HG03060 (cell line): ENCODE measurements around the gene FBXO48.

Source experiments
- ATAC-seq: cut with Tn5 transposase; IDR thresholded peaks from one replicate; pipeline ENCODE4 v1.9.1; 2021; ENCODE audit warnings: low read depth, moderate number of reproducible peaks; ENCODE audit not compliant: unreplicated experiment

Gene FBXO48

DNA sequence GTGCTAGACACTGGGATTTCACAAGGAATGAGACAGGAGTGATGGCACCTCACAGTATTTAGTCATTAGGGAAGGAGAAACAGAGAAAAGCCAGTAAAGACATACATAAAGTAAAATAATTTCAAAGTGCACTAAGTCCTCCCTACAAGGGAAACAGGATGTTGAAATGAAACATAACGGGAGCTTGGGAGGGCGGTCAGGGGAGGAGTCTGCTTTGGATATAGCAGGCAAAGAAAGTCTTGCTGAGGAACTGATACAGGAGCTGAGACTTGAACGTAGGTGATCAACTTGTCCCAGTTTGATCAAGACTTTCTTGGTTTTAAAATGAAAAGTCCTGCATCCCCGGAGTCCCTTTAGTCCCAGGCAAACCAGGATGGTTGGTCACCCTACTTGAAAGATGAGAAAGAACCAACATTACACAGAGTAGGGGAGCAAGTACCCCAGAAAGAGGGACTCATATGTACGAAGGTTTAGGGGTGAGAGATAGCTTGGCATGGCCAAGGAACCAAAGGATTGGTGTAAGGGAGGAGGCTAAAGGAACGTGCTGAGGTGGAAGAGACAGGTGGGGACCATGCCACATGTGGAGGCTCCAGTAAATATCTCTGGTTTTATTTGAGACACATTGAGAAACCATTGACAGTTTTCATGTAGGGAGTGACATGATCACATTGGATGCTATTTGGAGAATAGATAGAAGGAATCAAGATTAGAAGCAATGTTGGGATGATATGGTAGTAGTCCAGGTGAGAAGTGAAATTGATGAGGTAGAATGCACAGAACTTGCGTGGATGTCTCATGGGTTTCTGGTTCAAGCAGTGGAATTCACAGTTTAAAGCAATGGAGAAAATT lies 28.4 kb downstream of the FBXO48 start:
- ATAC-seq, result no peak

- ATAC-seq, result no peak
Observed at GRCh38 chr2:68436270-68436669, 30.8 kb downstream of the FBXO48 start.

GRCh38 chr2:68435615-68436014 lies 31.5 kb downstream of the FBXO48 start:
- no peak for ATAC-seq

GRCh38 chr2:68434981-68435380 lies 32.1 kb downstream of the FBXO48 start:
- ATAC-seq, result no peak

DNA sequence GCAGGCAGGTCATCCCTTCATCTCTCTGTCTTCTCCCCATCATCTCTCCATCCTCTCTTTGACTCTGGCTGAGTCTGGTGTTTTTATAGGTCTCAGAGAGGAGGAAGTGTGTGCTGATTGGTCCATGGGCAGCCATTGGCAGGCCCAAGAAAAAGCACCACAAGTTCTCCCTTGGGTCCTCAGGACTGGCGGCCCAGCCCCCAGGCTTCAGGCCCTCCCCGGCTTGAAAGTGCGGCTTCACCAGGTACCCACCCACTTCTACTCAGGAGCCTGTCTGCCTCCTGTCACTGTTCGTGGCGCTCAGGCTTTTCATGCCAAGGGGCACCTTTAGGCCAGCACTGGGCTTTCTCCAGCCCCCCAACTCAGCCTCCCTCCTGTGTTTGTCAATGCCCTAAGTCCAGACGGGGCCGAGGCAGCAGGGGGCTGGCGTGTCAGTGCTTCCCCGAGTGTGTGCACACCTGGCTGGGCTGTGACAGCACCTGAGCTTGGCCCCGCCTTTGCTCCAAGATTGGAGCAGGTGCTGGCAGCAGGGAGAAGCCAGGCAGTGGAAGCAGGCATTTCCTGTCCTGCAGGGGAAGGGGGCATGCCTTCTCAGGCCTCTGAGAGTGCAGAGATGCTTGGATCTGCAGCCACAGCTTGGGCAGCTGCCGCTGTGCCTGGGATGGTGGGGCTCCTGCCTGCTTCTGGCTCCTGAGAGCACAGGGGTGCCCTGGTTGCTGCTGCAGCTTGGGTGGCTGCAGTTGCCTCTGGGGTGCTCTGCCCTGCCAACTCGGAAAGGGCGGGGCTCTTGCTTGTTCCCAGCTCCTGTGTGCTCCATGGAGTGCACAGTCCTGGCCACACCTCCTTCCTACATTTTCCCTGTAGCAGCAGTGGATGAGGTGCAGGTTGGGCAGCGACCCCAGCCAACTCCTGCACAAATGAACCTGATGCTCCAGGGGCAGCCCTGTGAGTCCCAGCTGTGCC lies 34.1 kb downstream of the FBXO48 start:
- ATAC-seq, result no peak

DNA sequence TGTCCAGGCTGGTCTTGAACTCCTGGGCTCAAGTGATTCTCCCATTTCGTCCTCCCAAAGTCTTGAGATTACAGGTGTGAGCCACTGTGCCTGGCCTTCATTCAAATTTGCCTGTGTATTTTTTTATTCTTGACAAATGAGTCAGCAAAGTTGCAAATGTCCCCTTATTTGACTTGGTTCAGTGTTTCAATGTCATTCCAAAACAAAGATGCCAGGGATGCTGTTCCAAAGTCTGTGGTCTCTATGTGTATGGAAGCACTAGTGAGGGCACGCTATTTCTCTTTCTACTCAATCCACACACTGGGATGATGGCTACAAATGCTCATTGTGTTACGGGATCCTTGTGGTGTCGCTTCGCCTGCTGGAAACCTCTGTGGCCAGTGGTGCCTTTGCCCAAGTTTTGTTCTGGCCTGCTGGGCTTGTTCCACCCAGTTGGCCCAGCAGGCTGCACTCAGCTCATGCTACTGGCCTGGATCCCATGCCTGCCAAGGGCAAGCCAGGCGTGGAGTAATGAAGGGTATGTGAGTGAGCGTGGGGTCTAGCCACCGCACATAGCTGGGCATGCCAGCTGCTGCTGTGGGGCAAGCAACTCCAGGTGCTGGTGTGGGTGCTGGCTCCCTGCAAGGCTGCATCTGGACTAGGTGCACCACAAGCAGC lies 35.6 kb downstream of the FBXO48 start:
- no peak for ATAC-seq

- no peak for ATAC-seq
Observed at GRCh38 chr2:68429311-68429826, 37.7 kb downstream of the FBXO48 start.

GRCh38 chr2:68428746-68429145 lies 38.3 kb downstream of the FBXO48 start:
- no peak for ATAC-seq

DNA sequence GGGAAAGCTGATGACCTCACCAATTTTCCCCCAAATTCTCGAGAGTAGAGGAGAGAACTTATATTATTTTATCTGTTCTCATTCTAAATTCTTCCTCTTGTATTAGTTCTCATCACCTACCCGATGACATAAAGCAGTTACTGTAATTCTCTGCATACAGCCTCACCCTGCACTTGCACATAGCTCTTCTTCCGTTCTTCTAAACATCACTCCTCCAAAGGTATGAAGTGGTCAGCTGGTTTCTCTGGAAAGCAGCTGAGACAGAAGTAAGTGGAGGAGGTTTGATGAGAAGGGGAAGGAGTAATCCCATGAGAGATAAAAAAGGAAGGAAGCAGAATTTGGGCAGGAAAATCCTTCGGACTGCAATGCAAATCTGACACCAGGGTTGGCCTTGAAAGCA lies 39.0 kb downstream of the FBXO48 start:
- no peak for ATAC-seq

DNA sequence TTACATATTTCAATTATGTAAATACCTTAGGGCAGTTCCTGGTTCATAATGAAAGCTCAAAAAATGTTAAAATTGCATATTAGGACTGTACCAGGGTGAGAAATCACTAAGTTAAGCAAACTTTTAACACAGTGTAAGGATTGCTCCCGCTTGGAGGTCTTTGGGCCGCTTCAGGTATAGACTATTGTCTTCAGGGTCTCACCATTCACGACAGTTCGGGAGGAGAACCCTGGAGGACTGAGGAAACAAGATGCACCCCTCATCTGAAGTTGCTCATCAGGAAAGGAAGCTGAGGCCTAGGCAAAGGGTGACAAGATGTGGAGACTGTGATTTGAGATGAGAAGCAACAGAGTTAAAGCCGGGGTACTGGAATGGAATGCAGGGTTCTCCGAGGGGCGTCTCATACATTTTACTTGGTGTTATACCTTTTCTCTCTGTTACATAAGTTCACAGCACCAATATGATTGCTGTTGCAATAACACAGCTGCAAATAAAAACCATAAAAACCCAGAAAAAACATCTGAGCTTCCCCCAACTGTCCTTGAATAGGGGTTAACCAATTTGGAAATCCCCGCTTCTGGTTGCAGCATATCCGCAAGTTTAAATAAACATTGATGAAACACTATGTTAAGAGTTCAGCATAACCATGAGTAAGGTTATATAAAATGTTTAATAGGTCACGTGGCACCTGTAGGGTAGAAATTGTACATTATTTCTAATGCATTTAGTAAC lies 40.1 kb downstream of the FBXO48 start:
- ATAC-seq, result no peak

DNA sequence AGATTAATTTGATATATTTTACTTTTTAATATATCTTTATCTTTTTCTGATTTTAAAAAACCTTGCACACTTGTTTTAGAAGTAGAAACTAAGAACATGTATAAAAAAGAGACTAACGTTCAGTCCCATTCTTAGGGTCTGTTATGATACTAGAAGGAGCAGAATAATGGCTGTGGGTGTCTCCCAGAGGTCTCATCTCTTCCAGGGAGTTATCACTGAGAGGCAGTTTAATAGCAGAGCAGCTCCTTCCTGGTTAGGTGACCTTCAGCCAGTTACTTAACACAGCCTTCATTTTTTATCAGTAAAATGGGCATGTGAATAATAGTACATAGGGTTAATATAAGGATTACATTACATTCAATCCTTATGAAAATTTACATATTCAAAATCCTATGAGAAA lies 40.6 kb downstream of the FBXO48 start:
- ATAC-seq, result no peak

DNA sequence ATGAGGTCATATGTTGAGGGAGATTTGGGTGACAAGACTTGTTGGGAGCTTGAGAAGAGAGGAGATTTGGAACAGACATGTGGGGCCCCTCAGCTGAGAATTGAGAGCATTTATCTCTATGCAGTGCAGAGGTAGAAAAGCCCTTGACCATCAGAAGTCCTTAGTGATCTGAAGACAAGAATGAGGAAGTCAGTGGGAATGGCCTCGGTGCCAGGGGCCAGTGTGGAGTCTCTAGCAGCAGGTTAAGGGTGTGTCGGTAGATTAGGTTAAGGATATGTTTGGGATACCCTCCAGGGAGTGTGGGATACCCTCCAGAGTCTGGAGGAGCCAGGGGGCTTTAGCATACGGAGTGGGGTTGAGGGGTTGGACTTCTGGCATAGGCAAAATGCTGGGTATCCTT lies 41.6 kb downstream of the FBXO48 start:
- no peak for ATAC-seq

GRCh38 chr2:68423966-68424650 lies 43.0 kb downstream of the FBXO48 start:
- ATAC-seq, result peak; percentile 77

GRCh38 chr2:68420254-68420910 lies 46.7 kb downstream of the FBXO48 start:
- no peak for ATAC-seq

GRCh38 chr2:68418855-68419254 lies 48.2 kb downstream of the FBXO48 start:
- no peak for ATAC-seq

DNA sequence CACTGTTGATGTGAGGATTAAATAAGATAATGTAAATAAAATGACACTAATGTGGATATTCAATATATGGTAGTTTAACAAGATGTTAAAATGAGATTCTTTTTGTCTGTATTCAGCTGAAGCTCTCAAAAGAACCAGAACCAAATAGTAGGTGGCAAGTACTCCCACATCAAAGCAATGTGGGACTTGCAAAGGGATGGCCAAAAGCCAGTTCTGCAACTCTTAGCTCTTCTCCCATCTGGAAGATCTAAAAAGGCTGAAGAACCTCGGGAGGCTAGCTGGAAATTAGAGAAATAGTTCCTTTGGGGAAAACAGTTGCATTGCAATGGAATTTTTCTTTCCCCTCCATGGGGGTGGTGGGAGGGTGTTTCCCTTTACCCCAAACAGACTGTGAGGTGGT lies 48.7 kb downstream of the FBXO48 start:
- no peak for ATAC-seq

GRCh38 chr2:68417926-68418325 lies 49.2 kb downstream of the FBXO48 start:
- no peak for ATAC-seq

GRCh38 chr2:68416081-68416675 lies 50.9 kb downstream of the FBXO48 start:
- no peak for ATAC-seq

DNA sequence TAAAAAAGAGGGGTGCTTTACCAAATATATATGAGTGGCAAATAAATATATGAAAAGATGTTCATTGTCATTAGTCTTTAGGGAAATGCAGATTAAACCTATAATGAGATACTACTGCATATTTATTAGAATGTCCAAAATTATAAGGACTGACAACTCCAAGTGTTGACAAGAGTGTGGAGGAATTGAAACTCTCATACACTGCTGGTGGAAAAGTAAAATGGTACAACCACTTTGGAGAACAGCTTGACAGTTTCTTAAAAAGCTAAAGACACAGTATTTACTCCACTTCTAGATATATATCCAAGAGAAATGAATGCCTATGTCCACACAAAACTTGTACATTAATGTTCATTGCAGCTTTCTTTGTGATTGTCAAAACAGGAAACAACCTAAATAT lies 51.6 kb downstream of the FBXO48 start:
- ATAC-seq, result no peak
